NCI-H2196 (cell line): ENCODE data around the gene DSG3.
A peak's percentile ranks its signal among the peaks of the same experiment; 100 is the strongest.
"Not testable (repeated sequence)": the region's sequence is repeated elsewhere in the genome, so short reads cannot be mapped to it uniquely, and the experiment has no call there.

Source experiments
- DNase-seq: peaks from one replicate; lab custom pipeline; 2025; ENCODE audit not compliant: unreplicated experiment; lab: John Stamatoyannopoulos, UW

Gene DSG3

GRCh38 chr18:31490387-31490786 lies 42.8 kb downstream of the DSG3 start:
- no peak for DNase-seq

GRCh38 chr18:31490833-31491232 lies 43.3 kb downstream of the DSG3 start:
- DNase-seq, result no peak

- DNase-seq, result no peak
Measured at GRCh38 chr18:31491586-31491985, 44.0 kb downstream of the DSG3 start.

GRCh38 chr18:31492671-31493070 lies 45.1 kb downstream of the DSG3 start:
- DNase-seq, result no peak

- DNase-seq, result no peak
Measured at GRCh38 chr18:31493171-31493570, 45.6 kb downstream of the DSG3 start.

- DNase-seq, result no peak
Measured at GRCh38 chr18:31493941-31494340, 46.4 kb downstream of the DSG3 start.

- not testable (repeated sequence) for DNase-seq
Measured at GRCh38 chr18:31494705-31495244, 47.2 kb downstream of the DSG3 start.

- no peak for DNase-seq
Measured at GRCh38 chr18:31497404-31497835, 49.9 kb downstream of the DSG3 start.

GRCh38 chr18:31497836-31498573 lies 50.5 kb downstream of the DSG3 start, which contains the start of gene DSG2:
Gene DSG2, plus strand, starts transcription at chr18:31498177. Its CDS starts 75 bp downstream, at chr18:31498252.
- peak; percentile 14 for DNase-seq

GRCh38 chr18:31498574-31499524 lies 51.3 kb downstream of the DSG3 start:
- DNase-seq, result no peak

- DNase-seq, result no peak
Measured at GRCh38 chr18:31500051-31500688, 52.6 kb downstream of the DSG3 start.

- no peak for DNase-seq
Measured at GRCh38 chr18:31503011-31503410, 55.5 kb downstream of the DSG3 start.

GRCh38 chr18:31504455-31505147 lies 57.1 kb downstream of the DSG3 start:
- DNase-seq, result no peak

GRCh38 chr18:31505156-31505555 lies 57.6 kb downstream of the DSG3 start:
- DNase-seq, result no peak

GRCh38 chr18:31506024-31506742 lies 58.6 kb downstream of the DSG3 start:
- no peak for DNase-seq

GRCh38 chr18:31507124-31507523 lies 59.6 kb downstream of the DSG3 start:
- DNase-seq, result not testable (repeated sequence)

GRCh38 chr18:31508781-31509180 lies 61.2 kb downstream of the DSG3 start:
- no peak for DNase-seq

GRCh38 chr18:31509571-31509970 lies 62.0 kb downstream of the DSG3 start:
- DNase-seq, result no peak

GRCh38 chr18:31510319-31510718 lies 62.8 kb downstream of the DSG3 start:
- DNase-seq, result no peak

GRCh38 chr18:31511098-31511497 lies 63.6 kb downstream of the DSG3 start:
- no peak for DNase-seq
